Brain microvascular endothelial cell (primary cell): ENCODE measurements around the gene IZUMO4.

Source experiments
- DNase-seq: peaks from one replicate; pipeline ENCODE4 v3.0.0-alpha.2; 2020
- H3K27ac ChIP-seq: fragments of 250-450 bp; sonication (Bioruptor Pico); 2 replicates; pipeline ENCODE4 v1.5.1; 2020; ENCODE audit warnings: mild to moderate bottlenecking, moderate library complexity
- H3K27me3 ChIP-seq: fragments of 250-450 bp; sonication (Bioruptor Pico); replicated peaks from 2 replicates; pipeline ENCODE4 v1.5.1; 2020; ENCODE audit warnings: mild to moderate bottlenecking
- H3K36me3 ChIP-seq: fragments of 250-450 bp; sonication (Bioruptor Pico); replicated peaks from 2 replicates; pipeline ENCODE4 v1.5.1; 2020; ENCODE audit warnings: mild to moderate bottlenecking
- H3K4me3 ChIP-seq: 2 replicates; pipeline ENCODE4 v1.5.1; 2011; ENCODE audit warnings: low read depth, mild to moderate bottlenecking, control low read depth, low read length, moderate library complexity
- in situ Hi-C: cut with HindIII; loops from 2 replicates; pipeline ENCODE4 v1.10.0; 2017; ENCODE audit warnings: low sequenced_read_pairs, low pct_ligation_motif_present
- TF ChIP-seq, protein P1 (sequence below): IDR thresholded peaks from 2 replicates; pipeline ENCODE4 v1.5.1; 2011; ENCODE audit warnings: low read depth, mild to moderate bottlenecking, moderate library complexity, low read length, control low read depth, inconsistent platforms; ENCODE audit errors: missing control alignments

Gene IZUMO4, protein sequence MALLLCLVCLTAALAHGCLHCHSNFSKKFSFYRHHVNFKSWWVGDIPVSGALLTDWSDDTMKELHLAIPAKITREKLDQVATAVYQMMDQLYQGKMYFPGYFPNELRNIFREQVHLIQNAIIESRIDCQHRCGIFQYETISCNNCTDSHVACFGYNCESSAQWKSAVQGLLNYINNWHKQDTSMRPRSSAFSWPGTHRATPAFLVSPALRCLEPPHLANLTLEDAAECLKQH

DNA sequence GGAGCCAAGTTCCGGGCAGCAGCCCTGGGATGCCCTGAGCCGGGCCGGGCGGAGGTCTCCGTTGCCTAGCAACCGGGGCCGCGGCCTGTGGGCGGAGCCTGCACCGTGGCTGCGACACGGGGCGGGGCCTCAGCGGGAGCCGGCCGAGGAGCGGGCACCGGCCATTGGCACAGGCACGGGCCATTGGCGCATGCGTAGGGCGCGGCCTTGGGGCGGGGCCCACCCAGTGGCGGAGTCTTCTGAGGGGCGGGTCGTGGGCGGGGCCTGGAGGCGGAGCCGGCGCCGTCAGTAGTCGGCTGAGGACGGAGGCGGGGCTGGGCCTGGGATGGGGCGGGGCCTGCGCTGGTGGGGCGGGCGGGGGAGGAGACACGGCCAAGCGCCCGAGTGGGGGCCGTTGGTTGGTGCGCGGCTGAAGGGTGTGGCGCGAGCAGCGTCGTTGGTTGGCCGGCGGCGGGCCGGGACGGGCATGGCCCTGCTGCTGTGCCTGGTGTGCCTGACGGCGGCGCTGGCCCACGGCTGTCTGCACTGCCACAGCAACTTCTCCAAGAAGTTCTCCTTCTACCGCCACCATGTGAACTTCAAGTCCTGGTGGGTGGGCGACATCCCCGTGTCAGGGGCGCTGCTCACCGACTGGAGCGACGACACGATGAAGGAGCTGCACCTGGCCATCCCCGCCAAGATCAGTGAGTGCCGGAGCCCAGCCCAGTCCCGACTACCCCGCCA lies at the start of gene IZUMO4:
IZUMO4 (plus strand) TSS at position 436 of the 723 bp plus-strand sequence; CDS start at position 467, 31 bp downstream.
- TF ChIP-seq, protein P1, sequence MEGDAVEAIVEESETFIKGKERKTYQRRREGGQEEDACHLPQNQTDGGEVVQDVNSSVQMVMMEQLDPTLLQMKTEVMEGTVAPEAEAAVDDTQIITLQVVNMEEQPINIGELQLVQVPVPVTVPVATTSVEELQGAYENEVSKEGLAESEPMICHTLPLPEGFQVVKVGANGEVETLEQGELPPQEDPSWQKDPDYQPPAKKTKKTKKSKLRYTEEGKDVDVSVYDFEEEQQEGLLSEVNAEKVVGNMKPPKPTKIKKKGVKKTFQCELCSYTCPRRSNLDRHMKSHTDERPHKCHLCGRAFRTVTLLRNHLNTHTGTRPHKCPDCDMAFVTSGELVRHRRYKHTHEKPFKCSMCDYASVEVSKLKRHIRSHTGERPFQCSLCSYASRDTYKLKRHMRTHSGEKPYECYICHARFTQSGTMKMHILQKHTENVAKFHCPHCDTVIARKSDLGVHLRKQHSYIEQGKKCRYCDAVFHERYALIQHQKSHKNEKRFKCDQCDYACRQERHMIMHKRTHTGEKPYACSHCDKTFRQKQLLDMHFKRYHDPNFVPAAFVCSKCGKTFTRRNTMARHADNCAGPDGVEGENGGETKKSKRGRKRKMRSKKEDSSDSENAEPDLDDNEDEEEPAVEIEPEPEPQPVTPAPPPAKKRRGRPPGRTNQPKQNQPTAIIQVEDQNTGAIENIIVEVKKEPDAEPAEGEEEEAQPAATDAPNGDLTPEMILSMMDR, result peak; percentile 46
- Histone ChIP-seq H3K27me3 (no peaks in the 10 kb centered on the region), H3K27ac (peak within 1 kb of the TSS; percentile 87), H3K4me3 (peak within 1 kb of the TSS; percentile 74), H3K36me3 (peaks cover 22% of the 10 kb centered on the region)
- DNase-seq, result peak; percentile 95
- in situ Hi-C loops, result no loop called here

DNA sequence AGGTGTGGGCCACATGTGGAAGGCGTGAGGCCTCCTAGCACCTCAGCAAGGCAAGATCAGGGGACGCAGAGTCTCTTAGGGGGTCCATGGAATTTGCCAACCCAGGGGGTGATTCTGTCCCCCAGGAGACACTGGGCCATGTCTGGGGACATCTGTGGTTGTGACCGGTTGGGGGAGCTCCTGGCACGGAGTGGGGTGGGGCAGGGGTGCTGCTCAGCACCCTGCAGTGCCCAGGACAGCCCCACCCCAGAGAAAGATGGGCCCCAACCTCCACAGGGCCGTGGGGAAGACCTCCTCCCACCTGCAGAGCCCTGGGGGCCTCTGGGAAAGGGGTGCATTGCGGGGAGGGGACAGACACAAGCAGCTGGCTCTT lies 49.7 kb upstream of the IZUMO4 start:
- Histone ChIP-seq H3K36me3 (peaks cover 30% of the 10 kb centered on the region), H3K27ac (no peak overlapping the region), H3K27me3 (no peaks in the 10 kb centered on the region), H3K4me3 (no peak overlapping the region)
- in situ Hi-C loops, result no loop called here
- no peak for DNase-seq
- TF ChIP-seq, protein P1, result no peak

DNA sequence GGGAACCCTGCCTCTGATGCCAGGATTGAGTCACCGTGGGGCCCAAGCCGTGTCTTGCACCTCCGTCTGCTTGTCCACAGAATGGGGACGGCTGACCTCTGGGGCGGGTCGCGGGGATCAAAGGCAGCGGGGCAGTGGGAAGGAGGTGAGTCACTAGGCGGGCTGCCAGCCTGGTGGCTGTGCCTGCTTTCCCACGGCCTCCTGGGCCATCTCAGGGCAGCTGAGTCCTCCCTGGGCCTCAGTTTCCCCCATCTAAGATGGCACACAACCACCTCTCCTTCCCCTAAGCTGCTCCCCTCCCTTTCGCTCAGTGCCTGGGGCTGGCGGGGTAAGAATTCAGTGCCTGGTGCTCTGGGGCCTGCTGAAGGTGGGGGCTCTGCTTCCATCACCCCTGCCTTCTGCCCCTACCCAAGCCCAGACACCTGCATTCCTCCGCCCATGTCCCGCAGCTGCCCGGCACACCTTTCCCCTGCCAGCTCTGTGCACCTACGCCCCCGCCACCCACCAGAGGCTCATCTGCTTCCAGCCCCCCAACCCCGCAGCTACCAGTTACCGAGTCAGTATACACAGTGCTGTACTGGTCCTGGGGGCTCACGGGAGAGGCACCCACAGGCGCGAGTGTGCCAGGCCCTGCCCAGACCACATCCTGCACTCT lies 49.1 kb upstream of the IZUMO4 start:
- H3K4me3 ChIP-seq, result no peak overlapping the region
- no peaks in the 10 kb centered on the region for H3K27me3 ChIP-seq
- H3K36me3 ChIP-seq, result peaks cover 25% of the 10 kb centered on the region
- in situ Hi-C loops, result no loop called here
- no peak for DNase-seq
- H3K27ac ChIP-seq, result no peak overlapping the region
- TF ChIP-seq, protein P1, result no peak

DNA sequence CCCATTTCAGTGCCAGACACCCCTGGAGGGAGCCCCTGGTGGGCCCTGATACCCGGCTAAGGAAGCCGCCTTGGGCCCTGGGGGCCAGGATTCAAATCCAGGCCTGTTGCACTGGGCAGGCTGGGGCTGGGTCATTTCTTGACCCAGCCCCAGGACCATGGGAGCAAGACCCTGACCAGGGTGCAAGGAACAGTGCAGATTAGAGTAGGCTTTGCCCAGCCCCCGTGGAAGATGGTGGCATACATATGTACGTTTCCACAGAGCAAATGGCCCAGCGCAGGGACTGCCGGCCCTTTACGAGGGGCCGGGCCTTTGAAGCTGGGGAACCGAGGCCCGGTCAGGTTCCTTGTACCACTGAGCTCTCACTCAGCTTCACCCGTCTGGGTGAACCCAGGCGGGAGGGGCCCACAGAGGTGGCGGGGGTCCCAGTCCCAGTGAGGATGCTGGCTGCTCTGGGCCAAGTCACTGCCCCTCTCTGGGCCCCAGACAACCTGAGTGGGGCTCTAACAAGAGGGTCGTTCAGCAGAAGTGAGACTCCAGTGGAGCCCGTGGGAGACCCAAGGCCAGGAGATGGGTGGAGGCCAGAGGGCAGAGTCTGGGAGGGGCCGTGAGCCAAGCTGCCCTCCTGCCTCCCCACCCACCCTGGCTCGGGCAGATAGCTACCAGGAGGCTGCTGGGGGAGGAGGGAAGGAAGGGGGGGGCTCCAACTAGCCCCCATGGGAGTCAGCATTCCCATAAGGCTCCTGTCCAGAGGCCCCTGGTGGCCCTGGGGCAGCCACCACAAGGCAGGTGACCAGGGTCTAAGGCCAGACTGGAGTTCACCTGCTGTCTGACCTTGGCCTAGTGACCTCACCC lies 48.4 kb upstream of the IZUMO4 start:
- Histone ChIP-seq H3K27ac (no peak overlapping the region), H3K27me3 (no peaks in the 10 kb centered on the region), H3K36me3 (peaks cover 19% of the 10 kb centered on the region), H3K4me3 (no peak overlapping the region)
- TF ChIP-seq, protein P1, result no peak
- DNase-seq, result no peak
- in situ Hi-C loops, result no loop called here

DNA sequence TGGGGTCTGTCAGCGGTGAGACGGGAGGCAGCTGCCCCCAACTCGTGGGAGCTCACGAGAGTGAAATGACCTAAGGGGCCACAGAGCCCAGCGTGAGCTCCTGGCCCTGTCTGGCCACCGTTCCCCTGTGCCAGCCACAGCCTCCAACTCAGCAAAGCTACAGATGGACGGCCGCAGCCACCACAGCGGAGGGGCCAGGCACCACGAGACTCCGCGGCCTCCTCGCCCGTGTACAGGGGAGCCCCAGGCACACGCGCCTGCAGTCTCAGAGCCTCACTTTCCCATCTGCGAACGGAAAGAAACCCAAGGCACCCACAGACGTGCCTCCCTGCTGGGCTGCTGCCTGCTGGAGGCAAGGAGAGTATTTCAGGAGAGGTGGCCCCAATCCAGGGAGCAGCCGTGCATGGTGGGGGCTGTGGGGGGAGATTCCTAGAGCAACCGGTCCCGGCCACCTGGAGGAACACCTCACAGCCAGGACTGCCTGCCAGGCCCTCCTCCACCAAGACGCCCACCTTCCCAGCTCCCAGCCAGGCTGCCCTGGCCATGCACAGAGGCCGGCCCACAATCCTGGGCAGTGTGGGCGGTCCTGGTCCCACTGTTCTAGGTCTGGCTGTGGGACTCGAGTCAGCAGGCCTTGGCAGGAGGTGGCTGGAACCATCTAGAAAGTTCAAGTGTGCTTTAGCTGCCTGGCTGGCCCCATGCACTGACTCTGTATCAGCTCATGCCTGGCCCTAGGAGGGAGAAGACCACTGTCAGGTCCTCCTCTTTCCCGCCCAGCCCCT lies 47.6 kb upstream of the IZUMO4 start:
- in situ Hi-C loops, result no loop called here
- H3K27me3 ChIP-seq, result no peaks in the 10 kb centered on the region
- no peak for DNase-seq
- no peak overlapping the region for H3K27ac ChIP-seq
- peaks cover 17% of the 10 kb centered on the region for H3K36me3 ChIP-seq
- H3K4me3 ChIP-seq, result peak overlapping the region; percentile 80
- TF ChIP-seq, protein P1, result no peak
